IPS-15b (cell line): ENCODE results near the gene ACVR2B.
"Not testable (repeated sequence)": the region's sequence is repeated elsewhere in the genome, so short reads cannot be mapped to it uniquely, and the experiment has no call there.

Experiments used
- H3K27me3 ChIP-seq: one replicate; pipeline ENCODE4 v1.6.1; 2013; ENCODE audit warnings: low read length; ENCODE audit not compliant: control insufficient read depth, insufficient read depth
- H3K36me3 ChIP-seq: one replicate; pipeline ENCODE4 v1.6.1; 2013; ENCODE audit warnings: low read length; ENCODE audit not compliant: control insufficient read depth, insufficient read depth
- H3K4me1 ChIP-seq: one replicate; pipeline ENCODE4 v1.6.1; 2013; ENCODE audit warnings: mild to moderate bottlenecking, low read length; ENCODE audit not compliant: control insufficient read depth, insufficient read depth
- H3K4me3 ChIP-seq: one replicate; pipeline ENCODE4 v1.5.1; 2013; ENCODE audit warnings: low read depth, low read length
- H3K9ac ChIP-seq: one replicate; pipeline ENCODE4 v1.6.1; 2013; ENCODE audit warnings: low read depth, mild to moderate bottlenecking, low read length
- H3K9me3 ChIP-seq: one replicate; pipeline ENCODE4 v1.6.1; 2013; ENCODE audit warnings: mild to moderate bottlenecking, low read length; ENCODE audit not compliant: control insufficient read depth, insufficient read depth

Gene ACVR2B

GRCh38 chr3:38453075-38453912 lies at the start of gene ACVR2B:
TSS of gene ACVR2B (plus strand) at chr3:38453890. CDS start at chr3:38454323, 433 bp downstream.
- Histone ChIP-seq H3K36me3 (no peaks in the 10 kb centered on the region), H3K9ac (peak within 1 kb of the TSS; percentile 91), H3K9me3 (no peaks in the 10 kb centered on the region), H3K4me3 (peak within 1 kb of the TSS; percentile 94), H3K4me1 (peaks cover 14% of the 10 kb centered on the region), H3K27me3 (no peaks in the 10 kb centered on the region)

- Histone ChIP-seq H3K27me3 (no peaks in the 10 kb centered on the region), H3K4me1 (no peaks in the 10 kb centered on the region), H3K36me3 (peaks cover 8% of the 10 kb centered on the region), H3K9ac (no peak overlapping the region), H3K9me3 (peaks cover 6% of the 10 kb centered on the region), H3K4me3 (no peak overlapping the region)
Measured at GRCh38 chr3:38404286-38404685, 49.4 kb upstream of the ACVR2B start.

- H3K9me3 ChIP-seq, result no peaks in the 10 kb centered on the region
- H3K4me3 ChIP-seq, result no peak overlapping the region
- peaks cover 4% of the 10 kb centered on the region for H3K36me3 ChIP-seq
Measured at GRCh38 chr3:38411591-38411990, 42.1 kb upstream of the ACVR2B start.

GRCh38 chr3:38420758-38421157 lies 32.9 kb upstream of the ACVR2B start:
- not testable (repeated sequence) for H3K9me3 ChIP-seq, H3K27me3 ChIP-seq, H3K4me3 ChIP-seq, H3K36me3 ChIP-seq, H3K9ac ChIP-seq
- peaks cover 14% of the 10 kb centered on the region for H3K4me1 ChIP-seq

More at GRCh38 chr3:38411591-38411990, 42.1 kb upstream of the ACVR2B start:
- no peaks in the 10 kb centered on the region for H3K27me3 ChIP-seq
- H3K4me1 ChIP-seq, result peaks cover 1% of the 10 kb centered on the region
- H3K9ac ChIP-seq, result no peak overlapping the region

GRCh38 chr3:38421679-38422336 lies 31.9 kb upstream of the ACVR2B start:
- no peaks in the 10 kb centered on the region for H3K27me3 ChIP-seq
- no peak overlapping the region for H3K4me3 ChIP-seq
- H3K9me3 ChIP-seq, result no peaks in the 10 kb centered on the region
- peaks cover 12% of the 10 kb centered on the region for H3K4me1 ChIP-seq
- peak overlapping the region; percentile 16 for H3K9ac ChIP-seq
- no peaks in the 10 kb centered on the region for H3K36me3 ChIP-seq

- not testable (repeated sequence) for H3K4me3 ChIP-seq, H3K27me3 ChIP-seq, H3K36me3 ChIP-seq, H3K9me3 ChIP-seq, H3K4me1 ChIP-seq, H3K9ac ChIP-seq
Measured at GRCh38 chr3:38426798-38427426, 26.8 kb upstream of the ACVR2B start.

- H3K36me3 ChIP-seq, H3K9ac ChIP-seq, H3K4me1 ChIP-seq, H3K4me3 ChIP-seq, H3K27me3 ChIP-seq: not testable (repeated sequence)
- H3K9me3 ChIP-seq, result peaks cover 17% of the 10 kb centered on the region
Measured at GRCh38 chr3:38432871-38433658, 20.6 kb upstream of the ACVR2B start.

GRCh38 chr3:38433661-38434060 lies 20.0 kb upstream of the ACVR2B start:
- peaks cover 17% of the 10 kb centered on the region for H3K9me3 ChIP-seq

GRCh38 chr3:38438436-38439069 lies 15.1 kb upstream of the ACVR2B start:
- not testable (repeated sequence) for H3K27me3 ChIP-seq, H3K4me3 ChIP-seq, H3K36me3 ChIP-seq

More at GRCh38 chr3:38433661-38434060, 20.0 kb upstream of the ACVR2B start:
- H3K36me3 ChIP-seq, H3K9ac ChIP-seq, H3K4me3 ChIP-seq, H3K27me3 ChIP-seq, H3K4me1 ChIP-seq: not testable (repeated sequence)

GRCh38 chr3:38443205-38443604 lies 10.5 kb upstream of the ACVR2B start:
- not testable (repeated sequence) for H3K4me3 ChIP-seq, H3K27me3 ChIP-seq, H3K9ac ChIP-seq, H3K4me1 ChIP-seq, H3K9me3 ChIP-seq, H3K36me3 ChIP-seq

More at GRCh38 chr3:38438436-38439069, 15.1 kb upstream of the ACVR2B start:
- not testable (repeated sequence) for H3K9ac ChIP-seq, H3K4me1 ChIP-seq, H3K9me3 ChIP-seq

GRCh38 chr3:38446085-38446686 lies 7.5 kb upstream of the ACVR2B start:
- Histone ChIP-seq H3K9ac (no peak overlapping the region), H3K9me3 (no peaks in the 10 kb centered on the region), H3K4me1 (no peaks in the 10 kb centered on the region), H3K36me3 (no peaks in the 10 kb centered on the region), H3K4me3 (no peak overlapping the region), H3K27me3 (no peaks in the 10 kb centered on the region)
